ENCODE data around the gene CEMP1.

Gene CEMP1

GRCh38 chr16:2489581-2489980, 41.6 kb downstream of the CEMP1 start:
- H3K9me3 ChIP-seq, result no peaks in the 10 kb centered on the region
- no peaks in the 10 kb centered on the region for H3K36me3 ChIP-seq
- H3K27ac ChIP-seq, result no peak overlapping the region
- H3K4me1 ChIP-seq (ENCODE audit: control insufficient read depth in 1 of 2, insufficient read depth in 1 of 2, low read depth in 1 of 2, low read length in 1 of 2), result peaks cover 28 to 32% of the 10 kb centered on the region in 2 experiments
- H3K4me3 ChIP-seq (ENCODE audit: low read depth in 1 of 2, low read length in 1 of 2), result no peak overlapping the region
- peaks cover 14% of the 10 kb centered on the region for H3K27me3 ChIP-seq
- TF ChIP-seq CTCF (IDR thresholded peaks at IDR 0.05), result no peak

- Histone ChIP-seq H3K4me1 (ENCODE audit: control insufficient read depth in 1 of 2, insufficient read depth in 1 of 2, low read depth in 1 of 2, low read length in 1 of 2) (peaks cover 16 to 21% of the 10 kb centered on the region in 2 experiments), H3K27ac (no peak overlapping the region), H3K36me3 (no peaks in the 10 kb centered on the region), H3K27me3 (peaks cover 14% of the 10 kb centered on the region), H3K9me3 (no peaks in the 10 kb centered on the region), H3K4me3 (ENCODE audit: low read depth in 1 of 2, low read length in 1 of 2) (no peak overlapping the region)
- no peak for TF ChIP-seq CTCF (IDR thresholded peaks at IDR 0.05)
Measured at GRCh38 chr16:2487903-2488531, 43.2 kb downstream of the CEMP1 start.

- peaks cover 16 to 21% of the 10 kb centered on the region in 2 experiments for H3K4me1 ChIP-seq (ENCODE audit: control insufficient read depth in 1 of 2, insufficient read depth in 1 of 2, low read depth in 1 of 2, low read length in 1 of 2)
Measured at GRCh38 chr16:2487517-2487842, 43.7 kb downstream of the CEMP1 start.

GRCh38 chr16:2486645-2487516, 44.3 kb downstream of the CEMP1 start:
- Histone ChIP-seq H3K36me3 (no peaks in the 10 kb centered on the region), H3K27ac (peak overlapping the region; percentile 20), H3K9me3 (no peaks in the 10 kb centered on the region), H3K4me1 (ENCODE audit: control insufficient read depth in 1 of 2, insufficient read depth in 1 of 2, low read depth in 1 of 2, low read length in 1 of 2) (peaks cover 16 to 21% of the 10 kb centered on the region in 2 experiments), H3K27me3 (peaks cover 14% of the 10 kb centered on the region), H3K4me3 (ENCODE audit: low read depth in 1 of 2, low read length in 1 of 2) (no peak overlapping the region)
- TF ChIP-seq CTCF (IDR thresholded peaks at IDR 0.05), result no peak

More at GRCh38 chr16:2487517-2487842, 43.7 kb downstream of the CEMP1 start:
- TF ChIP-seq CTCF (IDR thresholded peaks at IDR 0.05), result no peak
- H3K27ac ChIP-seq, result peak overlapping the region; percentile 20
- H3K4me3 ChIP-seq (ENCODE audit: low read depth in 1 of 2, low read length in 1 of 2), result no peak overlapping the region
- H3K27me3 ChIP-seq, result peaks cover 14% of the 10 kb centered on the region
- no peaks in the 10 kb centered on the region for H3K9me3 ChIP-seq
- no peaks in the 10 kb centered on the region for H3K36me3 ChIP-seq

GRCh38 chr16:2485811-2486507, 45.2 kb downstream of the CEMP1 start:
- Histone ChIP-seq H3K27me3 (peaks cover 14% of the 10 kb centered on the region), H3K36me3 (no peaks in the 10 kb centered on the region), H3K27ac (no peak overlapping the region), H3K4me3 (ENCODE audit: low read depth in 1 of 2, low read length in 1 of 2) (no peak overlapping the region), H3K9me3 (no peaks in the 10 kb centered on the region), H3K4me1 (ENCODE audit: control insufficient read depth in 1 of 2, insufficient read depth in 1 of 2, low read depth in 1 of 2, low read length in 1 of 2) (peaks cover 16 to 21% of the 10 kb centered on the region in 2 experiments)
- no peak for TF ChIP-seq CTCF (IDR thresholded peaks at IDR 0.05)

All from neutrophil (primary cell).